CD14-positive monocyte (primary cell): ENCODE results near the gene MEIOSIN. TPM values are rescaled to one million over a fixed set of nuclear protein-coding genes. Genes with fewer than 3 reads are reported as not detected.

Experiments
- DNase-seq, 3 donors: peaks; one replicate each; pipeline ENCODE4 v3.0.0-alpha.2; 2011 to 2022
- H2AFZ ChIP-seq: 2 replicates; pipeline ENCODE4 v1.6.0; 2012; ENCODE audit warnings: mild to moderate bottlenecking, low read depth, low read length, inconsistent platforms; ENCODE audit not compliant: insufficient read depth, poor library complexity, severe bottlenecking
- H3K27ac ChIP-seq, 2 donors: 1 replicate in 1 of 2; 2 replicates in 1 of 2; pipeline ENCODE4 v1.5.1; 2012 to 2013; ENCODE audit warnings: low read length in 2 of 2, control low read depth in 1 of 2, inconsistent platforms in 1 of 2, low read depth in 1 of 2, mild to moderate bottlenecking in 1 of 2
- H3K27me3 ChIP-seq, 2 donors: one replicate each; pipeline versions ENCODE4 v1.6.0 to v1.6.1; 2011 to 2013; ENCODE audit warnings: low read length in 2 of 2; ENCODE audit not compliant: control insufficient read depth in 2 of 2, insufficient read depth in 2 of 2
- H3K36me3 ChIP-seq, 2 donors: replicated peaks in 1 of 2; 1 replicate in 1 of 2; 2 replicates in 1 of 2; pipeline versions ENCODE4 v1.5.1 to v1.6.1; 2012 to 2013; ENCODE audit warnings: low read length in 2 of 2, control low read depth in 1 of 2, inconsistent platforms in 1 of 2, mild to moderate bottlenecking in 1 of 2; ENCODE audit not compliant: insufficient read depth in 2 of 2, control insufficient read depth in 1 of 2
- H3K4me1 ChIP-seq, 2 donors: 1 replicate in 1 of 2; 2 replicates in 1 of 2; pipeline versions ENCODE4 v1.5.1 to v1.6.1; 2012 to 2013; ENCODE audit warnings: low read length in 2 of 2, control low read depth in 1 of 2, inconsistent platforms in 1 of 2, mild to moderate bottlenecking in 1 of 2, moderate library complexity in 1 of 2; ENCODE audit not compliant: insufficient read depth in 2 of 2, control insufficient read depth in 1 of 2
- H3K4me2 ChIP-seq: replicated peaks from 2 replicates; pipeline ENCODE3; 2012; ENCODE audit warnings: low read length, moderate library complexity, mild to moderate bottlenecking; ENCODE audit not compliant: poor library complexity, severe bottlenecking; ENCODE audit errors: extremely low read depth
- H3K4me3 ChIP-seq, 3 experiments: fragments of 200-600 bp in 1 of 3; sonication (generic) in 1 of 3; replicated peaks in 1 of 3; 1 replicate in 2 of 3; 2 replicates in 1 of 3; pipeline ENCODE4 v1.5.1; 2011 to 2013; ENCODE audit warnings: low read length in 3 of 3, mild to moderate bottlenecking in 3 of 3, control low read depth in 2 of 3, low read depth in 2 of 3, inconsistent platforms in 1 of 3, moderate library complexity in 1 of 3
- H3K79me2 ChIP-seq: 2 replicates; pipeline ENCODE4 v1.6.0; 2012; ENCODE audit warnings: mild to moderate bottlenecking, control low read depth, inconsistent platforms, low read length, moderate library complexity; ENCODE audit not compliant: insufficient read depth
- H3K9ac ChIP-seq: 2 replicates; pipeline ENCODE4 v1.6.0; 2017; ENCODE audit warnings: low read length, mild to moderate bottlenecking; ENCODE audit not compliant: insufficient read depth, poor library complexity, severe bottlenecking
- H3K9me3 ChIP-seq, 2 donors: replicated peaks in 1 of 2; 1 replicate in 1 of 2; 2 replicates in 1 of 2; pipeline versions ENCODE4 v1.5.1 to v1.6.1; 2012 to 2013; ENCODE audit warnings: low read length in 2 of 2, control low read depth in 1 of 2; ENCODE audit not compliant: control insufficient read depth in 1 of 2, insufficient read depth in 1 of 2
- H4K20me1 ChIP-seq: 2 replicates; pipeline ENCODE4 v1.6.0; 2012; ENCODE audit warnings: mild to moderate bottlenecking, low read length, control low read depth, moderate library complexity; ENCODE audit not compliant: insufficient read depth
- H3K27ac Mint-ChIP-seq, 7 donors: one replicate each; pipeline ENCODE4 v1.8.0; 2020; ENCODE audit warnings: mild to moderate bottlenecking in 7 of 7, mixed read lengths in 7 of 7, moderate library complexity in 6 of 7, inconsistent platforms in 2 of 7
- H3K27me3 Mint-ChIP-seq, 3 donors: one replicate each; pipeline ENCODE4 v1.8.0; 2021 to 2022; ENCODE audit warnings: low read depth in 3 of 3, mild to moderate bottlenecking in 3 of 3, mixed read lengths in 3 of 3, moderate library complexity in 3 of 3, inconsistent platforms in 1 of 3
- H3K36me3 Mint-ChIP-seq, 2 donors: one replicate each; pipeline ENCODE4 v1.8.0; 2020; ENCODE audit warnings: mixed read lengths in 2 of 2, inconsistent platforms in 1 of 2, mild to moderate bottlenecking in 1 of 2
- H3K4me1 Mint-ChIP-seq: one replicate; pipeline ENCODE4 v1.8.0; 2020; ENCODE audit warnings: mild to moderate bottlenecking, mixed read lengths
- H3K4me3 Mint-ChIP-seq, 2 donors: one replicate each; pipeline ENCODE4 v1.8.0; 2020; ENCODE audit warnings: mild to moderate bottlenecking in 2 of 2, mixed read lengths in 2 of 2, moderate library complexity in 1 of 2
- H3K9me3 Mint-ChIP-seq, 7 donors: one replicate each; pipeline ENCODE4 v1.8.0; 2020 to 2022; ENCODE audit warnings: mixed read lengths in 7 of 7, mild to moderate bottlenecking in 6 of 7, moderate library complexity in 6 of 7, inconsistent platforms in 2 of 7
- CTCF ChIP-seq: fragments of 200-600 bp; IDR thresholded peaks from one replicate; pipeline ENCODE4 v1.8.0; 2022; ENCODE audit warnings: antibody characterized with exemption, mild to moderate bottlenecking
- WGBS: methylation state at CpG from one replicate; pipeline ENCODE4 v1.1.5; 2013; ENCODE audit warnings: missing lambda C conversion rate; ENCODE audit not compliant: insufficient coverage; 5-methylcytosine and 5-hydroxymethylcytosine counted together
- intact Hi-C, 2 donors: fragments of 100-400 bp; cut with micrococcal nuclease; formaldehyde crosslinking; loops; one replicate each; pipeline versions ENCODE4 v1.15.0 to v1.15.1; 2023
- polyA plus RNA-seq, 3 donors: library from polyadenylated mRNA; depleted of rRNA in 1 of 3; unstranded in 2 of 3; stranded (reverse) in 1 of 3; fragments of 300-500 nt in 2 of 3; fragments of >200 nt in 1 of 3; fragmentation: Illumina TruSeq in 2 of 3; gene quantifications; 1 replicate in 2 of 3; 2 replicates in 1 of 3; pipeline ENCODE4 v1.2.3, GENCODE V29; 2012 to 2021

Gene MEIOSIN
- polyA plus RNA-seq, 3 donors, result not detected

- H3K79me2 ChIP-seq, result no peaks in the 10 kb centered on the region
- Mint-ChIP-seq H3K4me3 (peak overlapping the region in 1 of 2 donors; percentile 82), H3K36me3 (peaks cover 13 to 25% of the 10 kb centered on the region in 2 donors), H3K9me3 (peaks cover 3 to 46% (median 26%) of the 10 kb centered on the region in 7 donors), H3K27ac (no peak overlapping the region), H3K27me3 (peaks cover 96 to 100% (median 97%) of the 10 kb centered on the region in 3 donors), H3K4me1 (peaks cover 18% of the 10 kb centered on the region)
- H3K4me2 ChIP-seq, result no peak overlapping the region
- no peak overlapping the region for H2AFZ ChIP-seq
- no peak for TF ChIP-seq CTCF
- peaks cover 98% of the 10 kb centered on the region for H4K20me1 ChIP-seq
- intact Hi-C loops, result no loop called here
- peaks cover 11 to 21% of the 10 kb centered on the region in 2 donors for H3K4me1 ChIP-seq
- H3K36me3 ChIP-seq, result no peaks in the 10 kb centered on the region
- peaks cover 16 to 36% of the 10 kb centered on the region in 2 donors for H3K9me3 ChIP-seq
- 95% methylated on average over 13 of the region's 26 CpGs for WGBS
- H3K4me3 ChIP-seq, result no peak overlapping the region
- H3K27me3 ChIP-seq, result peaks cover 61 to 100% of the 10 kb centered on the region in 2 donors
- DNase-seq, result no peak
- no peak overlapping the region for H3K27ac ChIP-seq
- H3K9ac ChIP-seq, result no peak overlapping the region
Observed at GRCh38 chr19:45782820-45783785, 49.9 kb downstream of the MEIOSIN start.

- Mint-ChIP-seq H3K36me3 (peaks cover 21 to 28% of the 10 kb centered on the region in 2 donors), H3K4me3 (peak overlapping the region in 1 of 2 donors; percentile 82), H3K27me3 (peaks cover 96 to 100% (median 97%) of the 10 kb centered on the region in 3 donors), H3K9me3 (peaks cover 3 to 48% (median 26%) of the 10 kb centered on the region in 7 donors), H3K4me1 (peaks cover 13% of the 10 kb centered on the region), H3K27ac (no peak overlapping the region)
- no peak for DNase-seq
- Histone ChIP-seq H3K27me3 (peaks cover 67 to 100% of the 10 kb centered on the region in 2 donors), H3K9me3 (peaks cover 17 to 44% of the 10 kb centered on the region in 2 donors), H3K4me3 (no peak overlapping the region), H3K79me2 (no peaks in the 10 kb centered on the region), H3K36me3 (no peaks in the 10 kb centered on the region), H2AFZ (no peak overlapping the region), H3K27ac (no peak overlapping the region), H3K4me1 (peaks cover 7 to 18% of the 10 kb centered on the region in 2 donors), H4K20me1 (peaks cover 98% of the 10 kb centered on the region), H3K4me2 (no peak overlapping the region), H3K9ac (no peak overlapping the region)
- WGBS, result 85% methylated on average over 4 of the region's 4 CpGs
- no peak for TF ChIP-seq CTCF
- intact Hi-C loops, result no loop called here
Observed at GRCh38 chr19:45784096-45784495, 50.9 kb downstream of the MEIOSIN start.
